Esophagus muscularis mucosa (tissue), 4 donors: Measurements from ENCODE around the gene MUC5B. TPM values are rescaled to one million over a fixed set of nuclear protein-coding genes. Genes with fewer than 3 reads are reported as not detected.

ENCODE experiments used
- DNase-seq: peaks from one replicate; pipeline ENCODE4 v3.0.0-alpha.2; 2017; ENCODE audit errors: extremely low spot score
- H3K27ac ChIP-seq, 4 donors: fragments of 200-600 bp; sonication (generic); replicated peaks in 1 of 4; 1 replicate in 3 of 4; 2 replicates in 1 of 4; pipeline ENCODE4 v1.5.1; 2016 to 2019; ENCODE audit warnings: mild to moderate bottlenecking in 1 of 4
- H3K27me3 ChIP-seq, 4 donors: fragments of 200-600 bp; sonication (generic); one replicate each; pipeline versions ENCODE4 v1.5.1 to v1.6.0; 2016 to 2019
- H3K36me3 ChIP-seq, 4 donors: fragments of 200-600 bp; sonication (generic); one replicate each; pipeline ENCODE4 v1.5.1; 2016 to 2019
- H3K4me1 ChIP-seq, 4 donors: fragments of 200-600 bp; sonication (generic); one replicate each; pipeline ENCODE4 v1.5.1; 2016 to 2019
- H3K4me3 ChIP-seq, 4 donors: fragments of 200-600 bp; sonication (generic); 1 replicate in 2 of 4; 2 replicates in 2 of 4; pipeline ENCODE4 v1.5.1; 2016 to 2019; ENCODE audit warnings: mild to moderate bottlenecking in 4 of 4, moderate library complexity in 1 of 4
- H3K9me3 ChIP-seq, 4 donors: fragments of 200-600 bp; sonication (generic); 1 replicate in 3 of 4; 2 replicates in 1 of 4; pipeline ENCODE4 v1.5.1; 2016 to 2019
- EP300 ChIP-seq: sonication (generic); formaldehyde crosslinking; IDR thresholded peaks from one replicate; pipeline ENCODE4 v1.6.1; 2017; ENCODE audit warnings: antibody characterized with exemption
- POLR2A ChIP-seq: fragments of 450-650 bp; IDR thresholded peaks from one replicate; pipeline ENCODE4 v1.6.1; 2017; ENCODE audit warnings: antibody characterized with exemption, moderate library complexity, mild to moderate bottlenecking, low read depth
- POLR2AphosphoS5 ChIP-seq, 2 donors: sonication (generic); formaldehyde crosslinking; IDR thresholded peaks; one replicate each; pipeline ENCODE4 v1.6.1; 2017; ENCODE audit warnings: antibody characterized with exemption in 2 of 2
- WGBS: methylation state at CpG from one replicate; pipeline ENCODE4 v1.1.5; 2018; 5-methylcytosine and 5-hydroxymethylcytosine counted together
- intact Hi-C: fragments of 100-400 bp; cut with DNase I; formaldehyde crosslinking; loops from one replicate; pipeline ENCODE4 v1.15.1; 2023
- total RNA-seq, 4 donors: library from RNA; depleted of rRNA; stranded (reverse); fragments of >200 nt; gene quantifications; one replicate each; pipeline versions ENCODE4 v1.1.0 to v1.2.1, GENCODE V29; 2016
- TF ChIP-seq, protein P1 (sequence below), 3 experiments: fragments of 200-600 bp in 2 of 3; fragments of 450-650 bp in 1 of 3; sonication (generic) in 2 of 3; IDR thresholded peaks; one replicate each; pipeline ENCODE4 v1.5.1; 2017 to 2019; ENCODE audit warnings: antibody characterized with exemption in 3 of 3, mild to moderate bottlenecking in 2 of 3, moderate library complexity in 1 of 3

The MUC5B gene
- total RNA-seq, 4 donors from 2014 or later = under 0.01 to 0.45 (median 0.06) TPM; not detected in 1

DNA sequence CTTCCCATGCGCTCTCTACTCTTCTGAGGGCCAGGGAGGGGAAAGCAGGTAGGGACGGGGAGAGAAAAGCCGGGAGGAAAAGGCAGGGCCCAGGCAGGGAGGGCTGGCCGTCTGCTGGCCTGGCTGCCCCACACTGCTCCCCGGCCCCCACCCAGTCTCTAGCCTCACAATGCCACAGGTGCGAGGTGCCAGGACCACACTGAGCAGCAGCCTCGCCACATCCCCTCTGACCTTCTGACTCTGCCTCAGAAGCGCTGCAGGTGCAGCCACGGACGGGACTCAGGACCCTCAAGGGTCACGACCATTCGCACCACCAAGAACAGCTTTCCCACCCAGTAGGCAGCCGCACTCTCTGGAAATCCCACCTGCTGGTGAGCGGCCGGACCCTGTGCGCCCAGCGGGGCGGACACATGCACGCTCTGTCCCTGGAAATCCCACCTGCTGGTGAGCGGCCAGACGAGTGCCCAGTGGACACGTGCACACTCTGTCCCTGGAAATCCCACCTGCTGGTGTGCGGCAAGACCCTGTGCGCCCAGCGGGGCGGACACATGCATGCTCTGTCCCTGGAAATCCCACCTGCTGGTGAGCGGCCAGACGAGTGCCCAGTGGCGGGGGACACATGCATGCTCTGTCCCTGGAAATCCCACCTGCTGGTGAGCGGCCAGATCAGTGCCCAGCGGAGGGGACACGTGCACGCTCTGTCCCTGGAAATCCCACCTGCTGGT lies 66.5 kb downstream of the MUC5B start:
- no peak for DNase-seq
- H3K9me3 ChIP-seq = no peaks in the 10 kb centered on the region
- intact Hi-C loops = no loop called here
- peaks cover 56 to 91% (median 83%) of the 10 kb centered on the region in 4 donors for H3K36me3 ChIP-seq
- WGBS = 96% methylated on average over 17 of the region's 33 CpGs
- no peak overlapping the region for H3K4me3 ChIP-seq
- no peak overlapping the region for H3K27ac ChIP-seq
- TF ChIP-seq POLR2A (no peak), POLR2AphosphoS5 (IDR thresholded peaks at IDR 0.05) (no peak), EP300 (no peak)
- TF ChIP-seq, protein P1, sequence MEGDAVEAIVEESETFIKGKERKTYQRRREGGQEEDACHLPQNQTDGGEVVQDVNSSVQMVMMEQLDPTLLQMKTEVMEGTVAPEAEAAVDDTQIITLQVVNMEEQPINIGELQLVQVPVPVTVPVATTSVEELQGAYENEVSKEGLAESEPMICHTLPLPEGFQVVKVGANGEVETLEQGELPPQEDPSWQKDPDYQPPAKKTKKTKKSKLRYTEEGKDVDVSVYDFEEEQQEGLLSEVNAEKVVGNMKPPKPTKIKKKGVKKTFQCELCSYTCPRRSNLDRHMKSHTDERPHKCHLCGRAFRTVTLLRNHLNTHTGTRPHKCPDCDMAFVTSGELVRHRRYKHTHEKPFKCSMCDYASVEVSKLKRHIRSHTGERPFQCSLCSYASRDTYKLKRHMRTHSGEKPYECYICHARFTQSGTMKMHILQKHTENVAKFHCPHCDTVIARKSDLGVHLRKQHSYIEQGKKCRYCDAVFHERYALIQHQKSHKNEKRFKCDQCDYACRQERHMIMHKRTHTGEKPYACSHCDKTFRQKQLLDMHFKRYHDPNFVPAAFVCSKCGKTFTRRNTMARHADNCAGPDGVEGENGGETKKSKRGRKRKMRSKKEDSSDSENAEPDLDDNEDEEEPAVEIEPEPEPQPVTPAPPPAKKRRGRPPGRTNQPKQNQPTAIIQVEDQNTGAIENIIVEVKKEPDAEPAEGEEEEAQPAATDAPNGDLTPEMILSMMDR (IDR thresholded peaks at IDR 0.05) = no peak
- H3K4me1 ChIP-seq = peaks cover 0 to 13% (median 3%) of the 10 kb centered on the region in 4 donors
- no peaks in the 10 kb centered on the region for H3K27me3 ChIP-seq

DNA sequence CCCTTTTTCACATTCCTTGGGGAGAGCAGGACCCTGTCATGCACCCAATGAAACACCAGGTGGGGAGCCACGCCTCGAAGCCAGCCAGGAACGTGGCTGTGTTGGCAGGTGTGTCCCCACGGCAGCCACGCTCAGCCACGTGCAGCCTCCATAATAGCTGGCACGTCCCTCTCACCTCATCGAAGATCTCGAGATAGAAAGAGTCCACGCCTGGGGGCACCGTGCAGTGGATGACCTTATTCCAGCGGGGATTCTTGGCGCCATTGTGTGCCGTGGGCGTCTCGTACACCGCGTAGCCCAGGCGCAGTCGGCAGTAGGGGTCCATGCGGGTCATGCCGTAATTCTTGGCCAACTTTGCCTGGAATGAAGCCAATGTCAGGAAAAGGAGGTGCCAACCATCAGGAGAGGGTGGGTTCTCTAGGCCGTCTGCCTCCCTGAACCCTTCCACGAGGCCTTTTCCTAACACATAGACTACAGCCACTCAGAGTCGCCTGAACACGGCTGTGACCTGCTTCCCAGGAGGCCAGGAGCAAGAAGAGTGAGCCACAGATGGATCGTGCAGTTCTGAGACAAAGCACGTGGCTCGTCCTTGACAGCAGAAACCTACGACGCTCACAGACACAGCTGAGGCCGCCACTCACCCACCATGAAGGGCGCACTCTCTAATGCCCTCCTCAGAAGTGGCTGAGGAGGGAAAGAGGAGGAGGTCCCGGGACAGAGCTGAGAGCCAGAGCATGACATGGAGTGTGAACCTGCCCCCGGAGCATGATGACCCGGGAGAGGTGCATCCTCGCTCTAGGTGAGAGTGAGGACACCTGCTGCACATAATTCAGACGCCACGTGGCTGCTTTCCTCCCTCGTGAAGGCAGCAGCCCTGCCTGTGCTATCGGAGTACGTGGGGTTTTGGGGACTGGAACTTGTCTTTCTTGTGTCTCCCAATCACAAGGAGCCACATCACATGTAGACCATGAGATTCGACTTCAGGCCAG lies 67.5 kb downstream of the MUC5B start:
- no peak overlapping the region for H3K27ac ChIP-seq
- intact Hi-C loops = no loop called here
- H3K36me3 ChIP-seq = peaks cover 53 to 88% (median 80%) of the 10 kb centered on the region in 4 donors
- no peak for TF ChIP-seq EP300
- no peak for TF ChIP-seq POLR2A
- H3K9me3 ChIP-seq = no peaks in the 10 kb centered on the region
- no peak overlapping the region for H3K4me3 ChIP-seq
- H3K4me1 ChIP-seq = peaks cover 0 to 13% (median 3%) of the 10 kb centered on the region in 4 donors
- no peaks in the 10 kb centered on the region for H3K27me3 ChIP-seq
- DNase-seq = no peak
- WGBS = 90% methylated on average over 35 of the region's 43 CpGs

DNA sequence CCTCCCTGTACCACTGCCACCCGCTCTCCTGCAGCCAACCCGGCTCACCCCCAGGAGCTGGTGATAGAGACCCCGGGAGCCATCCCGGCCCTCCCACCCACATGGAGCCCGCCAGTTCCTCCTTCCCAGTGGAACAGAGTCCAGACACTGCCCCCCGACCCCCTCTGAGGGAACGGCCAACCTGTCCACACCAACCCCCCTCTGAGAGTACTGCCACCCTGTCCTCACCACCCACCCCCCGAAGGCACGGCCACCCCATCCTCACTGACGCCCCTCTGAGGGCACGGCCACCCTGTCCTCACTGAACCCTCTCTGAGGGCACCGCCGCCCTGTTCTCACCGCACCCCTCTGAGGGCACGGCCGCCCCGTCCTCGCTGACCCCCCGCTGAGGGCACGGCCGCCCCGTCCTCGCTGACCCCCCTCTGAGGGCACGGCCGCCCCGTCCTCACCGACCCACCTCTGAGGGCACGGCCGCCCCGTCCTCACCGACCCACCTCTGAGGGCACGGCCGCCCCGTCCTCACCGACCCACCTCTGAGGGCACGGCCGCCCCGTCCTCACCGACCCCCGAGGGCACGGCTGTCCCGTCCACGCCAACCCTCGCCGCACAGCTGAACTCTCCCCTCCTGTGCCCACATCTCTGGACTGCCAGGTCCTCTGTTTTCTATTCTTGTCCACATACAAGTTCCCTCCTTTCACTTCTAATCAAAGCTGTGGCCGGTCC lies 68.6 kb downstream of the MUC5B start:
- TF ChIP-seq POLR2AphosphoS5 (IDR thresholded peaks at IDR 0.05) (no peak), POLR2A (no peak), EP300 (no peak)
- TF ChIP-seq, protein P1 (IDR thresholded peaks at IDR 0.05) = no peak
- Histone ChIP-seq H3K27me3 (no peaks in the 10 kb centered on the region), H3K27ac (no peak overlapping the region), H3K9me3 (no peaks in the 10 kb centered on the region), H3K4me1 (peaks cover 0 to 13% (median 6%) of the 10 kb centered on the region in 4 donors), H3K4me3 (no peak overlapping the region), H3K36me3 (peaks cover 43 to 83% (median 74%) of the 10 kb centered on the region in 4 donors)
- DNase-seq = no peak
- 95% methylated on average over 43 of the region's 46 CpGs for WGBS
- intact Hi-C loops = no loop called here

DNA sequence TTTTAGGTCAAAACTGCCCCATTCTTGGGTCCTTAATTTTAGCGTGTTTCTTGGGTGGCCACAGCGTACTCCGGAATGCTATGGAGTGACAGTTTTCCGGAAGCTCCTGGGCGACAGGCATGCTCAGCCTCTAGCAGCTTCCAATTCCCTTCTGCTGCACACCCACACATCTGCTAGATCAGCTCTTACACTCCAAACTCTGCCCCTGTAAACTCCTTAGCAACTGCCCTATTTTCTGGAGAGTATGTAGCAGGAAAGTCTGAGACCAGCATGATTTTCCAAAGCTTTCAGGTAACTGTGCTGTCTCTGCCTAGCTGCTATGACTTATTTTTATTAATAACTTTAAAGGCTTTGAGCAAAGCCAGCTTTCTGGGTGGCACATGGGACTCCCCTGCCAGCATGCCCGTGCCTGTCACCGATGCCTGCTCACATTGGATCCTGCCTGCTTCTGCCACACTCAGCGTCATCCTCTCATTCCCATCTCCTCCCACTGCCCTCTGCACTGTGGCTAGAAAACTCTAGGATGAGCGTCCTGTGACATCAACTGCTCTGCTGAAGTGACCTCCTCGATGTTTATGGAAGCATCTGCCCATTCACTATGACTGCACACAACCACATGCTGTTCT lies 69.3 kb downstream of the MUC5B start:
- intact Hi-C loops = no loop called here
- no peak for TF ChIP-seq POLR2A
- TF ChIP-seq, protein P1 (IDR thresholded peaks at IDR 0.05) = no peak
- no peak for TF ChIP-seq POLR2AphosphoS5 (IDR thresholded peaks at IDR 0.05)
- TF ChIP-seq EP300 = no peak
- H3K9me3 ChIP-seq = no peaks in the 10 kb centered on the region
- no peak overlapping the region for H3K27ac ChIP-seq
- no peak for DNase-seq
- H3K36me3 ChIP-seq = peaks cover 43 to 80% (median 67%) of the 10 kb centered on the region in 4 donors
- WGBS = 82% methylated on average over 10 of the region's 10 CpGs
- H3K4me3 ChIP-seq = no peak overlapping the region
- H3K4me1 ChIP-seq = peaks cover 0 to 14% (median 6%) of the 10 kb centered on the region in 4 donors
- H3K27me3 ChIP-seq = no peaks in the 10 kb centered on the region
